OCI-LY7 (cell line): ENCODE measurements around the gene AUTS2. TPM values are rescaled to one million over a fixed set of nuclear protein-coding genes. Genes with fewer than 3 reads are reported as not detected.

ENCODE experiments used
- BruUV-seq: library from RNA; stranded (reverse); fragments of 400-500 nt; replicated peaks from 2 replicates; lab custom pipeline; 2021; lab: Mats Ljungman, UMichigan
- CTCF ChIA-PET: fragments of 300-600 bp; sonication (Branson Sonifier 250); formaldehyde crosslinking; loops from one replicate; lab custom pipeline; 2022; ENCODE audit warnings: antibody characterized with exemption; ENCODE audit not compliant: unreplicated experiment; lab: Charles Lee
- POLR2A ChIA-PET: fragments of 300-600 bp; sonication (Branson Sonifier 250); formaldehyde crosslinking; loops from one replicate; lab custom pipeline; 2022; ENCODE audit warnings: antibody characterized with exemption; lab: Charles Lee
- DNase-seq: peaks from one replicate; pipeline ENCODE4 v3.0.0-alpha.2; 2015; ENCODE audit warnings: low spot score
- H2AFZ ChIP-seq: fragments of 200-600 bp; sonication (generic), shearing (Covaris generic); 2 replicates; pipeline ENCODE4 v1.6.1; 2014; ENCODE audit warnings: mild to moderate bottlenecking, antibody characterized with exemption, low read length, moderate library complexity
- H3K27ac ChIP-seq: fragments of 200-600 bp; sonication (generic); 2 replicates; pipeline ENCODE4 v1.5.1; 2014; ENCODE audit warnings: mixed run types, low read depth, mild to moderate bottlenecking, moderate library complexity, low read length, inconsistent platforms; ENCODE audit not compliant: poor library complexity, severe bottlenecking
- H3K36me3 ChIP-seq: fragments of 200-600 bp; sonication (generic); 2 replicates; pipeline ENCODE4 v1.6.1; 2014; ENCODE audit warnings: mild to moderate bottlenecking, antibody characterized with exemption, low read length, moderate library complexity, mixed read lengths; ENCODE audit not compliant: insufficient read depth
- H3K4me1 ChIP-seq: fragments of 200-600 bp; sonication (generic); 2 replicates; pipeline ENCODE4 v1.5.1; 2014; ENCODE audit warnings: mild to moderate bottlenecking, low read length; ENCODE audit not compliant: insufficient read depth, poor library complexity, severe bottlenecking
- H3K4me2 ChIP-seq: fragments of 200-600 bp; sonication (generic); 2 replicates; pipeline ENCODE4 v1.6.1; 2014; ENCODE audit warnings: mild to moderate bottlenecking, low read length
- H3K4me3 ChIP-seq: fragments of 200-600 bp; sonication (generic); 2 replicates; pipeline ENCODE4 v1.5.1; 2014; ENCODE audit warnings: mild to moderate bottlenecking, low read depth, low read length; ENCODE audit not compliant: poor library complexity, severe bottlenecking
- H3K79me2 ChIP-seq: fragments of 200-600 bp; sonication (generic); 2 replicates; pipeline ENCODE4 v1.6.1; 2016; ENCODE audit warnings: low read depth, mild to moderate bottlenecking, low read length, moderate library complexity, mixed read lengths; ENCODE audit not compliant: insufficient read depth
- H3K9me2 ChIP-seq: fragments of 200-600 bp; sonication (generic); 2 replicates; pipeline ENCODE4 v1.6.1; 2016; ENCODE audit warnings: mild to moderate bottlenecking, low read length, mixed read lengths; ENCODE audit not compliant: insufficient read depth
- H3K9me3 ChIP-seq: fragments of 200-600 bp; sonication (generic); 2 replicates; pipeline ENCODE4 v1.6.1; 2014; ENCODE audit warnings: mild to moderate bottlenecking, mixed run types, low read length, mixed read lengths
- H4K20me1 ChIP-seq: fragments of 200-600 bp; sonication (generic); 2 replicates; pipeline ENCODE4 v1.6.1; 2014; ENCODE audit warnings: mild to moderate bottlenecking, antibody characterized with exemption, low read length, moderate library complexity, mixed read lengths; ENCODE audit not compliant: insufficient read depth
- CTCF ChIP-seq: fragments of 200-600 bp; sonication (generic); conservative IDR thresholded peaks from 2 replicates; pipeline ENCODE4 v1.5.1; 2014; ENCODE audit warnings: mild to moderate bottlenecking, antibody characterized with exemption, low read length, moderate library complexity, mixed read lengths
- EZH2phosphoT487 ChIP-seq: fragments of 200-600 bp; sonication (generic); IDR thresholded peaks from 2 replicates; pipeline ENCODE4 v1.6.1; 2018; ENCODE audit warnings: low read depth, borderline replicate concordance, mild to moderate bottlenecking, mixed run types, antibody characterized with exemption, low read length, moderate library complexity, mixed read lengths
- intact Hi-C: fragments of 100-400 bp; cut with micrococcal nuclease; formaldehyde crosslinking; loops from one replicate; pipeline ENCODE4 v1.10.0; 2022; ENCODE audit not compliant: unreplicated experiment
- total RNA-seq, 2 experiments: library from RNA; depleted of rRNA in 1 of 2; stranded (reverse); fragments of >200 nt in 1 of 2; shearing (Covaris generic) in 1 of 2; gene quantifications; 2 replicates each; pipeline ENCODE4 v1.2.3, GENCODE V29; 2014 to 2022

AUTS2 gene
- total RNA-seq, 2 experiments from 2014 or later: 37.9 to 78.5 TPM

GRCh38 chr7:69657331-69657730, 59.1 kb downstream of the AUTS2 start:
- Histone ChIP-seq H3K4me2 (peak overlapping the region; percentile 13; the same call in 1 of the 2 replicates), H3K27ac (no peak overlapping the region), H2AFZ (no peak overlapping the region), H3K36me3 (no peaks in the 10 kb centered on the region), H3K9me2 (no peaks in the 10 kb centered on the region), H3K4me1 (peaks cover 63% of the 10 kb centered on the region), H3K79me2 (peaks cover 96% of the 10 kb centered on the region), H3K4me3 (no peak overlapping the region), H3K9me3 (no peaks in the 10 kb centered on the region), H4K20me1 (no peaks in the 10 kb centered on the region)
- intact Hi-C loops: no loop called here
- no peak for TF ChIP-seq CTCF
- no peak for TF ChIP-seq EZH2phosphoT487
- no TSS peak for BruUV-seq
- ChIA-PET CTCF (no interaction called here), POLR2A (interaction anchor here (0.5 to 1.1 kb wide), 3 partner anchors 45 to 169 kb away, joined by 3 read pairs; no protein-coding TSS in a partner anchor)
- DNase-seq: no peak

DNA sequence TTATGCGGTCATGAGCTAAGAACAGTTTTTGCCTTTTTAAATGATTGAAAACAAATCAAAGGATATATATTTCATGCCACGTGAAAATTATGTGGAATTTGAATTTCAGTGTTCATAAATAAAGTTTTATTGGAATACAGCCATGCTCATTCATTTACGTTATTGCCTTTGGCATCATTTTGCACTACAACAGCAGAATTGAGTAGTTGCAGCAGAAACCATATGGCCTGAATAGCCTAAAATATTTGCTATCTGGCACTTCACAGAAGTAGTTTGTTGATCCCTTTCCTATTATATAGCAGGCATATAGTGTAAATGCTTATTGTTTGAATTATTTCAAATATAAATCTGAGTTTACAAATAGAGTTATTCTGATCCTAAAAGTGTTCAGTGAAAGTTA, 59.7 kb downstream of the AUTS2 start:
- Histone ChIP-seq H3K9me2 (no peaks in the 10 kb centered on the region), H3K4me2 (no peak overlapping the region), H3K36me3 (no peaks in the 10 kb centered on the region), H4K20me1 (no peaks in the 10 kb centered on the region), H3K4me3 (no peak overlapping the region), H3K79me2 (peaks cover 96% of the 10 kb centered on the region), H3K27ac (no peak overlapping the region), H2AFZ (no peak overlapping the region), H3K9me3 (no peaks in the 10 kb centered on the region), H3K4me1 (peaks cover 59% of the 10 kb centered on the region)
- ChIA-PET CTCF (no interaction called here), POLR2A (no interaction called here)
- intact Hi-C loops: no loop called here
- DNase-seq: no peak
- BruUV-seq: no TSS peak
- TF ChIP-seq EZH2phosphoT487 (no peak), CTCF (no peak)

GRCh38 chr7:69659983-69660382, 61.7 kb downstream of the AUTS2 start:
- no peaks in the 10 kb centered on the region for H3K36me3 ChIP-seq
- CTCF ChIA-PET: no interaction called here
- TF ChIP-seq CTCF (no peak), EZH2phosphoT487 (no peak)
- no peaks in the 10 kb centered on the region for H3K9me3 ChIP-seq
- intact Hi-C loops: no loop called here
- H3K4me3 ChIP-seq: no peak overlapping the region
- POLR2A ChIA-PET: interaction anchor here (1.3 kb wide), 1 partner anchor 12 kb away, joined by 3 read pairs; no protein-coding TSS in a partner anchor
- H3K4me2 ChIP-seq: peak overlapping the region; percentile 33; the same call in 1 of the 2 replicates
- peaks cover 59% of the 10 kb centered on the region for H3K4me1 ChIP-seq
- H4K20me1 ChIP-seq: no peaks in the 10 kb centered on the region
- no TSS peak for BruUV-seq
- peaks cover 96% of the 10 kb centered on the region for H3K79me2 ChIP-seq
- no peaks in the 10 kb centered on the region for H3K9me2 ChIP-seq
- H2AFZ ChIP-seq: no peak overlapping the region
- no peak overlapping the region for H3K27ac ChIP-seq
- DNase-seq: no peak
